H1 (cell line): ENCODE results near the gene CDH2. TPM values are rescaled to one million over a fixed set of nuclear protein-coding genes. Genes with fewer than 3 reads are reported as not detected.

Experiments used
- CTCF ChIA-PET: fragments of 300-600 bp; sonication (Branson Sonifier 250); formaldehyde crosslinking; loops from one replicate; lab custom pipeline; 2021; ENCODE audit not compliant: partially characterized antibody; lab: Charles Lee
- POLR2A ChIA-PET: fragments of 300-600 bp; sonication (Branson Sonifier 250); formaldehyde crosslinking; loops from one replicate; lab custom pipeline; 2021; ENCODE audit warnings: inconsistent platforms; ENCODE audit not compliant: partially characterized antibody; lab: Charles Lee
- DNase-seq, 2 experiments: peaks; one replicate each; pipeline versions ENCODE4 v3.0.0 to v3.0.0-alpha.2; 2010 to 2022; ENCODE audit warnings: low spot score in 2 of 2, low read depth in 1 of 2, mixed read lengths in 1 of 2
- FAIRE-seq: peaks from 2 replicates; lab custom pipeline; 2011; peaks lifted over from hg19 to GRCh38; lab: Jason Lieb, UNC
- H2AFZ ChIP-seq: 2 replicates; pipeline ENCODE4 v1.8.1; 2012; ENCODE audit warnings: low read length, inconsistent platforms
- H2AK5ac ChIP-seq: 2 replicates; pipeline ENCODE4 v1.6.1; 2013; ENCODE audit warnings: low read depth, low read length
- H2BK120ac ChIP-seq: replicated peaks from 2 replicates; pipeline ENCODE3; 2013; ENCODE audit warnings: low read depth, low read length, inconsistent platforms
- H2BK12ac ChIP-seq: 2 replicates; pipeline ENCODE4 v1.6.1; 2013; ENCODE audit warnings: low read depth, low read length
- H2BK15ac ChIP-seq: 2 replicates; pipeline ENCODE4 v1.6.1; 2013; ENCODE audit warnings: low read length
- H2BK20ac ChIP-seq: 2 replicates; pipeline ENCODE4 v1.6.1; 2013; ENCODE audit warnings: low read length
- H2BK5ac ChIP-seq: 2 replicates; pipeline ENCODE4 v1.6.1; 2013; ENCODE audit warnings: low read depth, low read length
- H3K14ac ChIP-seq: 2 replicates; pipeline ENCODE4 v1.6.1; 2013; ENCODE audit warnings: inconsistent platforms; ENCODE audit not compliant: insufficient read length
- H3K18ac ChIP-seq: 2 replicates; pipeline ENCODE4 v1.6.1; 2013; ENCODE audit warnings: low read length; ENCODE audit errors: extremely low read depth
- H3K23ac ChIP-seq: 2 replicates; pipeline ENCODE4 v1.6.1; 2013; ENCODE audit warnings: inconsistent platforms; ENCODE audit not compliant: insufficient read length
- H3K23me2 ChIP-seq: 2 replicates; pipeline ENCODE4 v1.6.1; 2013; ENCODE audit warnings: low read depth, low read length
- H3K27ac ChIP-seq: 2 replicates; pipeline ENCODE4 v1.6.1; 2011; ENCODE audit warnings: low read depth, low read length, inconsistent platforms
- H3K27me3 ChIP-seq, 4 experiments: replicated peaks in 1 of 4; 1 replicate in 1 of 4; 2 replicates in 3 of 4; pipeline versions ENCODE4 v1.6.1 to v1.8.1; 2011 to 2013; ENCODE audit warnings: low read length in 3 of 4, mild to moderate bottlenecking in 3 of 4, inconsistent platforms in 2 of 4, mixed read lengths in 2 of 4, moderate library complexity in 1 of 4; ENCODE audit not compliant: control insufficient read depth in 3 of 4, insufficient read depth in 3 of 4; ENCODE audit errors: extremely low read depth in 1 of 4
- H3K36me3 ChIP-seq, 4 experiments: 2 replicates each; pipeline versions ENCODE4 v1.6.1 to v1.8.1; 2011 to 2013; ENCODE audit warnings: mild to moderate bottlenecking in 4 of 4, low read length in 3 of 4, moderate library complexity in 2 of 4, control low read depth in 1 of 4, inconsistent platforms in 1 of 4; ENCODE audit not compliant: insufficient read depth in 4 of 4, control insufficient read depth in 2 of 4
- H3K4ac ChIP-seq: replicated peaks from 2 replicates; pipeline ENCODE3; 2013; ENCODE audit warnings: low read length, low read depth, mixed read lengths, inconsistent platforms; ENCODE audit not compliant: insufficient read length
- H3K4me1 ChIP-seq, 4 experiments: replicated peaks in 1 of 4; 1 replicate in 1 of 4; 2 replicates in 3 of 4; pipeline versions ENCODE4 v1.6.1 to v1.8.1; 2011 to 2013; ENCODE audit warnings: low read length in 3 of 4, inconsistent platforms in 2 of 4, mixed read lengths in 1 of 4; ENCODE audit not compliant: insufficient read depth in 4 of 4, control insufficient read depth in 3 of 4
- H3K4me2 ChIP-seq, 2 experiments: 2 replicates each; pipeline versions ENCODE4 v1.6.1 to v1.8.1; 2011 to 2013; ENCODE audit warnings: low read depth in 2 of 2, low read length in 2 of 2, control low read depth in 1 of 2, inconsistent platforms in 1 of 2, mild to moderate bottlenecking in 1 of 2; ENCODE audit not compliant: insufficient read depth in 1 of 2
- H3K4me3 ChIP-seq, 4 experiments: fragments of 200-600, 300-600 bp in 1 of 4; sonication (generic), shearing (Covaris generic), sonication (Bioruptor Twin) in 1 of 4; 2 replicates each; pipeline versions ENCODE4 v1.5.1 to v1.8.1; 2011 to 2016; ENCODE audit warnings: low read length in 4 of 4, low read depth in 3 of 4, control low read depth in 2 of 4, inconsistent platforms in 2 of 4, mild to moderate bottlenecking in 2 of 4, mixed read lengths in 1 of 4, moderate library complexity in 1 of 4; ENCODE audit not compliant: insufficient read depth in 2 of 4; ENCODE audit errors: extremely low read depth in 1 of 4
- H3K56ac ChIP-seq: replicated peaks from 2 replicates; pipeline ENCODE3; 2013; ENCODE audit warnings: low read depth, mild to moderate bottlenecking, mixed read lengths, low read length, inconsistent platforms; ENCODE audit not compliant: insufficient read length
- H3K79me1 ChIP-seq: 2 replicates; pipeline ENCODE4 v1.6.1; 2013; ENCODE audit warnings: low read depth, low read length, control low read depth
- H3K79me2 ChIP-seq, 2 experiments: 2 replicates each; pipeline versions ENCODE4 v1.6.1 to v1.8.1; 2012 to 2013; ENCODE audit warnings: low read length in 2 of 2, mild to moderate bottlenecking in 2 of 2, inconsistent platforms in 1 of 2; ENCODE audit not compliant: insufficient read depth in 2 of 2, control insufficient read depth in 1 of 2
- H3K9ac ChIP-seq, 4 experiments: replicated peaks in 1 of 4; 1 replicate in 1 of 4; 2 replicates in 3 of 4; pipeline versions ENCODE4 v1.6.1 to v1.8.1; 2011 to 2013; ENCODE audit warnings: low read depth in 3 of 4, low read length in 3 of 4, control low read depth in 2 of 4, mild to moderate bottlenecking in 2 of 4, moderate library complexity in 2 of 4, inconsistent platforms in 1 of 4; ENCODE audit errors: extremely low read depth in 1 of 4
- H3K9me3 ChIP-seq, 2 experiments: 2 replicates each; pipeline versions ENCODE4 v1.6.1 to v1.8.1; 2012 to 2013; ENCODE audit warnings: mild to moderate bottlenecking in 2 of 2, moderate library complexity in 2 of 2, control low read depth in 1 of 2, inconsistent platforms in 1 of 2, low read depth in 1 of 2, low read length in 1 of 2, mixed read lengths in 1 of 2; ENCODE audit not compliant: insufficient read depth in 2 of 2
- H4K20me1 ChIP-seq, 2 experiments: replicated peaks in 1 of 2; 2 replicates each; pipeline versions ENCODE3 to v1.8.1; 2011 to 2013; ENCODE audit warnings: inconsistent platforms in 2 of 2, low read length in 2 of 2, mild to moderate bottlenecking in 1 of 2; ENCODE audit not compliant: insufficient read depth in 2 of 2, control insufficient read depth in 1 of 2
- H4K5ac ChIP-seq: 2 replicates; pipeline ENCODE4 v1.6.1; 2013; ENCODE audit warnings: low read length, low read depth, mixed read lengths, inconsistent platforms; ENCODE audit not compliant: insufficient read length
- H4K8ac ChIP-seq: 2 replicates; pipeline ENCODE4 v1.8.0; 2013; ENCODE audit warnings: mild to moderate bottlenecking, moderate library complexity, low read length, inconsistent platforms; ENCODE audit not compliant: insufficient read depth; ENCODE audit errors: extremely low read depth
- H4K91ac ChIP-seq: replicated peaks from 2 replicates; pipeline ENCODE3; 2013; ENCODE audit warnings: low read length, mixed read lengths, inconsistent platforms; ENCODE audit not compliant: insufficient read length
- CHD2 ChIP-seq: IDR thresholded peaks from 2 replicates; pipeline ENCODE4 v1.6.1; 2012; ENCODE audit warnings: low read length, improper control_type of control experiment
- EZH2 ChIP-seq: fragments of 200-600 bp; sonication (generic); IDR thresholded peaks from 2 replicates; pipeline ENCODE4 v1.7.1; 2012; ENCODE audit warnings: low read depth, mild to moderate bottlenecking, moderate library complexity, low read length, inconsistent platforms; ENCODE audit not compliant: severe bottlenecking
- HDAC6 ChIP-seq: IDR thresholded peaks from one replicate; pipeline ENCODE4 v1.7.1; 2012; ENCODE audit warnings: low read depth, mild to moderate bottlenecking, inconsistent platforms, low read length, moderate library complexity
- KDM4A ChIP-seq: IDR thresholded peaks from one replicate; pipeline ENCODE4 v1.7.1; 2012; ENCODE audit warnings: low read depth, mild to moderate bottlenecking, moderate library complexity, low read length, inconsistent platforms; ENCODE audit not compliant: severe bottlenecking
- MAFK ChIP-seq: IDR thresholded peaks from 2 replicates; pipeline ENCODE4 v1.6.1; 2012; ENCODE audit warnings: low read depth, mild to moderate bottlenecking, improper control_type of control experiment, low read length
- RBBP5 ChIP-seq: IDR thresholded peaks from 2 replicates; pipeline ENCODE4 v1.7.1; 2012; ENCODE audit warnings: low read depth, mild to moderate bottlenecking, inconsistent platforms, low read length, moderate library complexity, borderline replicate concordance
- RNF2 ChIP-seq: fragments of 200-900, 300-1000 bp; sonication (generic); IDR thresholded peaks from 2 replicates; pipeline ENCODE4 v1.7.1; 2016; ENCODE audit warnings: borderline replicate concordance, low read depth, mild to moderate bottlenecking, antibody characterized with exemption, low read length; ENCODE audit not compliant: poor library complexity, severe bottlenecking; ENCODE audit errors: missing control alignments
- TAF1 ChIP-seq: IDR thresholded peaks from 2 replicates; pipeline ENCODE4 v1.6.1; 2011; ENCODE audit warnings: mild to moderate bottlenecking, low read depth, low read length
- TCF12 ChIP-seq: IDR thresholded peaks from 2 replicates; pipeline ENCODE4 v1.6.1; 2011; ENCODE audit warnings: low read depth, mild to moderate bottlenecking, low read length
- TEAD4 ChIP-seq: IDR thresholded peaks from 2 replicates; pipeline ENCODE4 v1.6.1; 2012; ENCODE audit warnings: low read depth, low read length, inconsistent platforms, mixed read lengths
- WGBS, 2 experiments: shearing (Covaris generic) in 1 of 2; methylation state at CpG; one replicate each; pipeline versions ENCODE4 v1.1.6 to v1.1.7; 2013 to 2015; ENCODE audit warnings: low lambda C conversion rate in 2 of 2, mixed read lengths in 2 of 2, inconsistent platforms in 1 of 2, low coverage in 1 of 2, missing lambda C conversion rate in 1 of 2; ENCODE audit not compliant: insufficient replicate concordance in 2 of 2, insufficient coverage in 1 of 2, insufficient read length in 1 of 2; ENCODE audit errors: extremely low coverage in 1 of 2, missing lambda C conversion rate in 1 of 2; 5-methylcytosine and 5-hydroxymethylcytosine counted together
- polyA plus RNA-seq, 7 experiments: library from polyadenylated mRNA; depleted of rRNA in 3 of 7; stranded (reverse) in 5 of 7; unstranded in 2 of 7; fragments of >200 nt in 5 of 7; fragments of 200-250 nt in 2 of 7; gene quantifications; 1 replicate in 5 of 7; 2 replicates in 1 of 7; 4 replicates in 1 of 7; pipeline versions ENCODE4 v1.2.1 to v1.2.3, GENCODE V29; 2011 to 2013; ENCODE audit warnings: missing spikeins in 2 of 7, mixed read lengths in 2 of 7
- total RNA-seq: library from RNA; stranded (reverse); fragmentation: NEBNext Ultra II Directional; extraction: Animal tissue kit (Norgen Biotek cat#: 25700); gene quantifications from 2 replicates; pipeline ENCODE4 v1.2.1, GENCODE V29; 2021
- TF ChIP-seq, protein P1 (sequence below), 3 experiments: IDR thresholded peaks; 1 replicate in 2 of 3; 2 replicates in 1 of 3; pipeline versions ENCODE4 v1.5.1 to v1.6.1; 2011; ENCODE audit warnings: low read length in 3 of 3, mild to moderate bottlenecking in 3 of 3, inconsistent platforms in 2 of 3, low read depth in 1 of 3, moderate library complexity in 1 of 3; ENCODE audit not compliant: insufficient read depth in 1 of 3; ENCODE audit errors: control extremely low read depth in 1 of 3

CDH2 gene
- total and polyA plus RNA-seq, 2 of the 8 experiments (the other 6 are each of a cell fraction or from before 2014, with no cell fraction given), result 15.0 to 56.5 TPM

DNA sequence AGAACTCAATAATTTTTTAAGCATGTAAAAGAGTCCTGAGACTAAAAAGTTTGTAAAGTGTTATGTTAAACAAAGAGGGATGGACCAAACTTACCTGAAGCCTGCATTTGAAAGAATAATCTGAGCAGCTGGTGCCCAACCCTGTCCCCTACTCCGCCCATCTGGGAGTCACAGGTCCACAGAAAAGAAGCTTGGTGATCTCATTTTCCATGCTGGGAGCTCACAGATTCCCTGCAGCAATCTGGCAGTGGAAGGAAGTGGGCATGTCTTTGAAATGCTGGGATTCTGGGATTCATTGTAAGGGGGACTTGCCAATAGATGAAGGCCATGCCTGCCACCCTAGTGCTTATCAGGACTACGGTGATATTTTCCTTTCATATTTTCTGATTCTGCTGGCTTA lies 17.9 kb downstream of the CDH2 start:
- H3K4me2 ChIP-seq, result no peak overlapping the region
- no peak overlapping the region for H4K91ac ChIP-seq
- no peak for DNase-seq
- no peak overlapping the region for H2BK20ac ChIP-seq
- no peaks in the 10 kb centered on the region for H3K23me2 ChIP-seq
- H3K23ac ChIP-seq, result no peak overlapping the region
- H4K8ac ChIP-seq, result no peak overlapping the region
- H3K27me3 ChIP-seq, result no peaks in the 10 kb centered on the region
- no peak overlapping the region for H3K56ac ChIP-seq
- H2BK5ac ChIP-seq, result no peak overlapping the region
- no peak overlapping the region for H2BK15ac ChIP-seq
- peaks cover 0 to 10% of the 10 kb centered on the region in 2 experiments; a peak in 3 of 4 replicates for H3K79me2 ChIP-seq
- H3K4me1 ChIP-seq, result peaks cover 2 to 14% (median 8%) of the 10 kb centered on the region in 4 experiments; a peak in 4 of 7 replicates
- no peak overlapping the region for H2AK5ac ChIP-seq
- no peaks in the 10 kb centered on the region for H3K36me3 ChIP-seq
- no peak overlapping the region for H2BK12ac ChIP-seq
- no peak overlapping the region for H2AFZ ChIP-seq
- no peak overlapping the region for H3K18ac ChIP-seq
- H3K79me1 ChIP-seq, result peaks cover 8% of the 10 kb centered on the region; the same call in 1 of the 2 replicates
- H3K27ac ChIP-seq, result no peak overlapping the region
- POLR2A ChIA-PET, result no interaction called here
- H4K5ac ChIP-seq, result no peak overlapping the region
- FAIRE-seq, result no peak
- peaks cover 2% of the 10 kb centered on the region in 2 experiments for H4K20me1 ChIP-seq
- H2BK120ac ChIP-seq, result no peak overlapping the region
- TF ChIP-seq EZH2 (no peak), KDM4A (no peak), RBBP5 (no peak), TAF1 (no peak), MAFK (no peak), HDAC6 (no peak), RNF2 (no peak), CHD2 (no peak), TCF12 (no peak), TEAD4 (no peak)
- TF ChIP-seq, protein P1, sequence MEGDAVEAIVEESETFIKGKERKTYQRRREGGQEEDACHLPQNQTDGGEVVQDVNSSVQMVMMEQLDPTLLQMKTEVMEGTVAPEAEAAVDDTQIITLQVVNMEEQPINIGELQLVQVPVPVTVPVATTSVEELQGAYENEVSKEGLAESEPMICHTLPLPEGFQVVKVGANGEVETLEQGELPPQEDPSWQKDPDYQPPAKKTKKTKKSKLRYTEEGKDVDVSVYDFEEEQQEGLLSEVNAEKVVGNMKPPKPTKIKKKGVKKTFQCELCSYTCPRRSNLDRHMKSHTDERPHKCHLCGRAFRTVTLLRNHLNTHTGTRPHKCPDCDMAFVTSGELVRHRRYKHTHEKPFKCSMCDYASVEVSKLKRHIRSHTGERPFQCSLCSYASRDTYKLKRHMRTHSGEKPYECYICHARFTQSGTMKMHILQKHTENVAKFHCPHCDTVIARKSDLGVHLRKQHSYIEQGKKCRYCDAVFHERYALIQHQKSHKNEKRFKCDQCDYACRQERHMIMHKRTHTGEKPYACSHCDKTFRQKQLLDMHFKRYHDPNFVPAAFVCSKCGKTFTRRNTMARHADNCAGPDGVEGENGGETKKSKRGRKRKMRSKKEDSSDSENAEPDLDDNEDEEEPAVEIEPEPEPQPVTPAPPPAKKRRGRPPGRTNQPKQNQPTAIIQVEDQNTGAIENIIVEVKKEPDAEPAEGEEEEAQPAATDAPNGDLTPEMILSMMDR (IDR thresholded peaks at IDR 0.05; ENCODE audit: control extremely low read depth in 1 of 3, insufficient read depth in 1 of 3, low read depth in 1 of 3, low read length in 3 of 3), result no peak
- TF ChIP-seq, all 59 proteins: peak for 0
- Histone ChIP-seq H3K4ac (no peak overlapping the region), H3K14ac (no peak overlapping the region), H3K9me3 (no peaks in the 10 kb centered on the region), H3K9ac (no peak overlapping the region), H3K4me3 (no peak overlapping the region)
- CTCF ChIA-PET, result no interaction called here
- 100% methylated on average over 2 of the region's 2 CpGs; no CpG with 5 or more reads in 1 of the 2 experiments for WGBS, 2 experiments
